ENCODE measurements around the gene PRMT7. TPM values are rescaled to one million over a fixed set of nuclear protein-coding genes. Genes with fewer than 3 reads are reported as not detected.

PRMT7 gene
- total and polyA plus RNA-seq, 2 donors = 57.9 to 65.5 TPM

DNA sequence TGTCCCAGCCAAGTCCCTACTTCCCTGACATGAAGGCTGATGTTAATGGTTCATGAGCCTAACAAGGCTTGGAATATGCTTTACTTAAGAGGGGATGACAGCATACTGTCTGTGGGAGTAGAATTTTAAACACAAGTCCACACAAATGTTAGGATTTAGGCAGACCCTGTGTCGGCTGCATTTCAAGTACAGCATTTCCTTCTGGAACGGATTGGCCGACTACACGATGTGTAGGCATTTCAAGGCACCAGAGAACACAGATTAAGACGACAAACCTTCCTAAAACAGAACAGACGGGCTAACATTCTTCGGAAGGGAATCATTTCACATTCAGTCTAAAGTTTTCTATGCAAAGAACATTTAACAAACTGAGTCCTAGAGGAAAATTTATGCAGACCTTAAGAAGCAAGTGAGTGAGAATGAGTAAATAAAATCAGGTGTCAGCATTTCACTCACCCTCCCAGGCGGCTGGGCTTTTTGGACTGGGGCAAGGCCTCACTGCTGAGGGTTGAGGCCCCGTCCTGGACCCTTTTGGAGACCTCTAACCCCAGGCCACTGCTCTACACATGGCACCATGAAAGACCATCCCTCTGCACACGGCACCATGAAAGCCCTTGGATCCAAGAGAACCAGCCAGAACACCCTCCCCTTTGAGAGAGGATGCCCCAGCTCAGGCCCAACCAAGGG lies 70.0 kb downstream of the PRMT7 start:
- Histone ChIP-seq H3K27me3 (ENCODE audit: control insufficient read depth in 2 of 2, insufficient read depth in 1 of 2, low read length in 1 of 2) (no peaks in the 10 kb centered on the region), H3K9me3 (ENCODE audit: control insufficient read depth in 2 of 2, insufficient read depth in 1 of 2, low read length in 1 of 2) (no peaks in the 10 kb centered on the region), H3K36me3 (ENCODE audit: control insufficient read depth in 2 of 2, insufficient read depth in 2 of 2, low read length in 1 of 2) (no peaks in the 10 kb centered on the region), H3K4me3 (ENCODE audit: low read length in 2 of 2) (peak overlapping the region; percentile 30 to 39), H3K27ac (ENCODE audit: low read depth in 1 of 2, low read length in 1 of 2) (peak overlapping the region; percentile 95 to 97), H3K4me1 (ENCODE audit: control insufficient read depth in 2 of 2, insufficient read depth in 2 of 2, low read length in 2 of 2) (peaks cover 89 to 97% of the 10 kb centered on the region in 2 donors)
- no peak for DNase-seq (ENCODE audit: low read depth in 6 of 9, low spot score in 9 of 9)
- WGBS = 93% methylated on average over 10 of the region's 10 CpGs

DNA sequence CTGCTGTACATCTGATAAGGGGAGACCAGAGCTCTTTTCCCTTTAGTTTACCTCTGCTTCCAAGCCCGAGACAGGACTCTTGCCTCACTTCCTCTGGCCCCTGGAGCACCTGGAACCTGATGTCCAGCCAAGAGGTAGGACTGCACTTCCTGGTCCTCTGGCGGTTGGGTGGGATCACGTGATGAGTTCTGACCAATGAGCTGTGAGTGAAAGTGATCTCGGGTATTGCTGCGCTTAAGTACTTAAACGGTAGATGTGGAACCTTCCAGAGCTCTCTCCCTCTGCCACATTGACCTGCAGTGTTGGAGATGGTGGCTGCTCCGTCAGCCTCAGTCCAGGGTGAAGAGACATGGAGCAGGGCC lies 70.5 kb downstream of the PRMT7 start:
- peak overlapping the region in 1 of 2 donors; percentile 39 for H3K4me3 ChIP-seq (ENCODE audit: low read length in 2 of 2)
- peaks cover 85 to 92% of the 10 kb centered on the region in 2 donors for H3K4me1 ChIP-seq (ENCODE audit: control insufficient read depth in 2 of 2, insufficient read depth in 2 of 2, low read length in 2 of 2)
- DNase-seq (ENCODE audit: low read depth in 6 of 9, low spot score in 9 of 9) = peak in 2 of 9 donors; percentile 44 to 61
- no peaks in the 10 kb centered on the region for H3K36me3 ChIP-seq (ENCODE audit: control insufficient read depth in 2 of 2, insufficient read depth in 2 of 2, low read length in 1 of 2)
- H3K9me3 ChIP-seq (ENCODE audit: control insufficient read depth in 2 of 2, insufficient read depth in 1 of 2, low read length in 1 of 2) = no peaks in the 10 kb centered on the region
- no peaks in the 10 kb centered on the region for H3K27me3 ChIP-seq (ENCODE audit: control insufficient read depth in 2 of 2, insufficient read depth in 1 of 2, low read length in 1 of 2)
- 96% methylated on average over 7 of the region's 7 CpGs for WGBS
- peak overlapping the region; percentile 62 to 97 for H3K27ac ChIP-seq (ENCODE audit: low read depth in 1 of 2, low read length in 1 of 2)

DNA sequence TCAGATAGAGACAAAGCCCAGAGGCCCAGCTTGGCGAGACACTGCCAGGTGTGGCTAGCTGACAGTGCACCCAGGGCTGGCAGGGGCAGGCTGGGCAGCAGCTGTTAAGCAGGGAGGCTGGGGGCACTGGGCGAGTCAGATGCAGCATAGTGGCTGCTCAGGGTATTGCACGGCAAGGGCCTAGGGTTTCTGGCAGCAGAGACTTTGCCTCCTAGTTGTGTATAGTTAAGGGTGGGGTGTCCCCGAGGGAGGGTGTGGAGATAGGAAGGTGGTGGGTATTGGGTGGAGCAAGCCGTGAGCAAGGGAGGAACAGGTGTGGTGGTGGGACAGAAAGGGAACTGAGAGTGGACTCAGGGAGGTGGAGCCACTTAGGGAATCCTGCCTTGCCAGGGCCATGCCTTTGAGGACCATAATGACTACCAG lies 71.5 kb downstream of the PRMT7 start:
- peak in 2 of 9 donors; percentile 75 to 83 for DNase-seq (ENCODE audit: low read depth in 6 of 9, low spot score in 9 of 9)
- H3K36me3 ChIP-seq (ENCODE audit: control insufficient read depth in 2 of 2, insufficient read depth in 2 of 2, low read length in 1 of 2) = no peaks in the 10 kb centered on the region
- H3K4me1 ChIP-seq (ENCODE audit: control insufficient read depth in 2 of 2, insufficient read depth in 2 of 2, low read length in 2 of 2) = peaks cover 76 to 89% of the 10 kb centered on the region in 2 donors
- no peaks in the 10 kb centered on the region for H3K27me3 ChIP-seq (ENCODE audit: control insufficient read depth in 2 of 2, insufficient read depth in 1 of 2, low read length in 1 of 2)
- peak overlapping the region in 1 of 2 donors; percentile 39 for H3K4me3 ChIP-seq (ENCODE audit: low read length in 2 of 2)
- WGBS = 44% methylated on average over 5 of the region's 5 CpGs
- H3K27ac ChIP-seq (ENCODE audit: low read depth in 1 of 2, low read length in 1 of 2) = peak overlapping the region; percentile 64 to 97
- no peaks in the 10 kb centered on the region for H3K9me3 ChIP-seq (ENCODE audit: control insufficient read depth in 2 of 2, insufficient read depth in 1 of 2, low read length in 1 of 2)

DNA sequence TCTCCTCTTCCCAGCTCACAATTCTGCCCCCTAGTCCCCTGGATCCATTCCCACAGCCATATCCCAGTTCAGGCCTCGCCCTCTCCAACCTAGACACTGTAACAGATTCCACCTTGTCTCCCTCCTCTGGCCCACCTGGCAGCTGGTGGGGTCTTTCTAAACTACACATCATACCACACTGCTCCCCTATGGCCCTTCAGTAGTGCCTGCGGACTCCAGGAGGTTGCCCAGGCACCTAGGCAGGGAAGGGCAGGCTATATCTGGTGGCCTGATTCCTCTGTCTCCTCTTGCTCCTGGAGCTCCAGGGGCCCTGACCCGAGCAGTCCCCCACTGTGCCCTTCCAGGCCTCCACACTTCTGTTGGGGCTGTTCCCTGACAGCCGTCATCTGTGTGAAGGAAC lies 73.0 kb downstream of the PRMT7 start:
- Histone ChIP-seq H3K27ac (ENCODE audit: low read depth in 1 of 2, low read length in 1 of 2) (peak overlapping the region in 1 of 2 donors; percentile 83), H3K27me3 (ENCODE audit: control insufficient read depth in 2 of 2, insufficient read depth in 1 of 2, low read length in 1 of 2) (no peaks in the 10 kb centered on the region), H3K4me3 (ENCODE audit: low read length in 2 of 2) (no peak overlapping the region), H3K36me3 (ENCODE audit: control insufficient read depth in 2 of 2, insufficient read depth in 2 of 2, low read length in 1 of 2) (no peaks in the 10 kb centered on the region), H3K4me1 (ENCODE audit: control insufficient read depth in 2 of 2, insufficient read depth in 2 of 2, low read length in 2 of 2) (peaks cover 60 to 82% of the 10 kb centered on the region in 2 donors), H3K9me3 (ENCODE audit: control insufficient read depth in 2 of 2, insufficient read depth in 1 of 2, low read length in 1 of 2) (no peaks in the 10 kb centered on the region)
- no peak for DNase-seq (ENCODE audit: low read depth in 6 of 9, low spot score in 9 of 9)
- WGBS = 97% methylated on average over 4 of the region's 4 CpGs

DNA sequence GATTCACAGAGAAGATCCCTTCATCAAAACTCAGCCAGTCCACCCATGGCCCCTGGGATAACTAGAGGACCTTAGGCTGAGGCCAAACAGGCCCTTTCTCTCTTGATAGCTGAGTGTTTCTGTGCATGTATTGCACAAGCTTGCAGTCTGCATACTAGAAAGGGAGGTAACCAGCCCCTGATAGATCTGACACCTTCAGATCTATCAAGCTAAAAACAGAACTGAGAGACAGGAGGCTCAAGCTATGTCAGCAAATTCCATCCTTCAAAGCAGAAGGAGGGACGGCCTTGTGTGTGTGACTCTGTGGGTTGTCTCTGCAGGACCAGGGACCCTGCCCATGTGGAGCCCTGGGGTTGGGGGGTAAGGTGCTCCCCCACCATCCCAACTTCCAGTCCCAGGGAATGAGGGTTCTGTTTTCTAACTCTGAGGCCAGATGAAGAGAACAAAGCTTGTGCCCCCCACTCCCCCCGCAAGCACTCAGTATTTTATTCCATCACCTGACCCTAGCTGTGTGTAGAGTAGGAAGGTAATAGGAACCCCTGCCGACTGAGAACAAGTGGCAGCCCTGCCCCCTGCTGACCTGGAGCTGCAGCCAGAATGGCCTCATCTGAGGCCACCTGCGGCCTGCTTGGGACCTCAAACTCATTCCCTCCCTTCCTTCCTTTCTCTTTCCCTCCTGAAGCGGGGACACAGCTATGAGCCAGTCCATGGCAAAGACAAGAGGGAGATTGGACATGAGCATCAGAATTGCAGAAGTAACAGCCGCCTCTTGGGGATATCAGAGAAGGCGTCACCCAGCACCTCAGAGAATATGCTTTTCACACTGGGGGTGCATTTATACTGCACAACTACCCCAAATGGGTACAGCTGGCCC lies 73.7 kb downstream of the PRMT7 start:
- WGBS = 74% methylated on average over 7 of the region's 7 CpGs
- peak overlapping the region in 1 of 2 donors; percentile 83 for H3K27ac ChIP-seq (ENCODE audit: low read depth in 1 of 2, low read length in 1 of 2)
- H3K27me3 ChIP-seq (ENCODE audit: control insufficient read depth in 2 of 2, insufficient read depth in 1 of 2, low read length in 1 of 2) = no peaks in the 10 kb centered on the region
- DNase-seq (ENCODE audit: low read depth in 6 of 9, low spot score in 9 of 9) = peak in 2 of 9 donors; percentile 24 to 59
- H3K4me1 ChIP-seq (ENCODE audit: control insufficient read depth in 2 of 2, insufficient read depth in 2 of 2, low read length in 2 of 2) = peaks cover 55 to 81% of the 10 kb centered on the region in 2 donors
- H3K36me3 ChIP-seq (ENCODE audit: control insufficient read depth in 2 of 2, insufficient read depth in 2 of 2, low read length in 1 of 2) = no peaks in the 10 kb centered on the region
- H3K9me3 ChIP-seq (ENCODE audit: control insufficient read depth in 2 of 2, insufficient read depth in 1 of 2, low read length in 1 of 2) = no peaks in the 10 kb centered on the region
- no peak overlapping the region for H3K4me3 ChIP-seq (ENCODE audit: low read length in 2 of 2)

DNA sequence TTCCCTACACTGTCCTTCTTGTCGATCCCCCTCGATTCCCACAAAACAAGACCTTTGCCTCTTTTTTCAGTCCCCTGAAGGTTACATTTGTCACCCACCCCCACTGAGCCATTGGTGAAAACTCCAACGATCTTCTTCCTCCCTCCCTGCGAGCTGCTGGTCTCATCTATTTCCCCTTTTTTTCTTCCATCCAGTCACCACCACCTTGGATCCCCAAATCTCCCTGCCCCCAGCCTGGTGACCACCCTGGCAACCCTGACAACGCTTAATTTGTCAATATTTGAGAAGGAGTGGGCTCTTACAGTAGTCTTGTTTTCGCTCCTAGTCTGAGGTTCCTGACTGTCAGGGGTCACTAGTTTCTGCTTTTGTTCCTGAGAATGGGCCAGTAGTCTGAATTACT lies 74.6 kb downstream of the PRMT7 start:
- 71% methylated on average over 6 of the region's 6 CpGs for WGBS
- no peak for DNase-seq (ENCODE audit: low read depth in 6 of 9, low spot score in 9 of 9)
- Histone ChIP-seq H3K36me3 (ENCODE audit: control insufficient read depth in 2 of 2, insufficient read depth in 2 of 2, low read length in 1 of 2) (no peaks in the 10 kb centered on the region), H3K4me1 (ENCODE audit: control insufficient read depth in 2 of 2, insufficient read depth in 2 of 2, low read length in 2 of 2) (peaks cover 47 to 81% of the 10 kb centered on the region in 2 donors), H3K27me3 (ENCODE audit: control insufficient read depth in 2 of 2, insufficient read depth in 1 of 2, low read length in 1 of 2) (no peaks in the 10 kb centered on the region), H3K9me3 (ENCODE audit: control insufficient read depth in 2 of 2, insufficient read depth in 1 of 2, low read length in 1 of 2) (no peaks in the 10 kb centered on the region), H3K4me3 (ENCODE audit: low read length in 2 of 2) (no peak overlapping the region), H3K27ac (ENCODE audit: low read depth in 1 of 2, low read length in 1 of 2) (no peak overlapping the region)

DNA sequence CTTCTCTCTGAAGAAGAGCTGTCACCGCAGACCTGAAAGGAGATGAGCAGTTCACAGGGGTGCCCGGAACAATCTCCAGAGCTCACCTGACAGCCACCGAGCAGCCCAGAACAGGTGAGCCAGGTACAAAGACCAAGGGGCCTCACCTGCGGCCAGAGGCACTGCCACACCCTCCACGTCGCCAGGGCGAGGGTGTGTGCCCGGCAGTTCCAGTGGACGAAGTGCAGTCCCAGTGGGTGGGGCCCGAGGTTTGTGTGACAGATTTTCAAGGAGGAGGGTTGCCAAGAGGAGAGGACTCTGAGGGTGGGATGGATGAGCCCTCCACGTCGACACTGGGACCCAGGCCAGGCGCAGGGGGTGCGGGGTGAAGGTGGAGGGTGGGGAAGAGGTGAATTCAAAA lies 75.8 kb downstream of the PRMT7 start:
- DNase-seq (ENCODE audit: low read depth in 6 of 9, low spot score in 9 of 9) = no peak
- no peak overlapping the region for H3K27ac ChIP-seq (ENCODE audit: low read depth in 1 of 2, low read length in 1 of 2)
- no peaks in the 10 kb centered on the region for H3K27me3 ChIP-seq (ENCODE audit: control insufficient read depth in 2 of 2, insufficient read depth in 1 of 2, low read length in 1 of 2)
- 93% methylated on average over 14 of the region's 14 CpGs for WGBS
- H3K36me3 ChIP-seq (ENCODE audit: control insufficient read depth in 2 of 2, insufficient read depth in 2 of 2, low read length in 1 of 2) = no peaks in the 10 kb centered on the region
- no peak overlapping the region for H3K4me3 ChIP-seq (ENCODE audit: low read length in 2 of 2)
- peaks cover 34 to 69% of the 10 kb centered on the region in 2 donors for H3K4me1 ChIP-seq (ENCODE audit: control insufficient read depth in 2 of 2, insufficient read depth in 2 of 2, low read length in 2 of 2)
- H3K9me3 ChIP-seq (ENCODE audit: control insufficient read depth in 2 of 2, insufficient read depth in 1 of 2, low read length in 1 of 2) = no peaks in the 10 kb centered on the region

DNA sequence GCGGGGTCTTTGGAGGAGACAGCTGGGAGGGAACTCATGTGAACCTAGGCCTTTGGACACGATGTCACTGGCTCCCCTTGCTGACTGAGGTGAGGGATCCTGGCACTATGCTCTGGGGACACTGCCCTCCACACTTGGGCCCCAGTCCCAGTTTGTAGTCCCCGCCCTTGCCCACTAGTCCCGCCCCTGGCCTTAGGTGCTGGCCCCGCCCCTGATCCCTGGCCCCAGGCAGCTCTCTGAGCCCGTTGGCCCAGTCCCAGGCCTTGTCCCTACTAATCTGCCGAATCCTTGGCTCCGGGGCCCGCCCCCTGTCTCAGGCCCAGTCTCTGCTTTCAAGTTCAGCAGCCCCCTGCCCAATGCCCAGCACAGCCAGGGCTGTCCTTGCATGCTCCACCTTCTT lies 76.5 kb downstream of the PRMT7 start:
- Histone ChIP-seq H3K36me3 (ENCODE audit: control insufficient read depth in 2 of 2, insufficient read depth in 2 of 2, low read length in 1 of 2) (no peaks in the 10 kb centered on the region), H3K4me1 (ENCODE audit: control insufficient read depth in 2 of 2, insufficient read depth in 2 of 2, low read length in 2 of 2) (peaks cover 28 to 62% of the 10 kb centered on the region in 2 donors), H3K27me3 (ENCODE audit: control insufficient read depth in 2 of 2, insufficient read depth in 1 of 2, low read length in 1 of 2) (no peaks in the 10 kb centered on the region), H3K4me3 (ENCODE audit: low read length in 2 of 2) (no peak overlapping the region), H3K27ac (ENCODE audit: low read depth in 1 of 2, low read length in 1 of 2) (no peak overlapping the region), H3K9me3 (ENCODE audit: control insufficient read depth in 2 of 2, insufficient read depth in 1 of 2, low read length in 1 of 2) (no peaks in the 10 kb centered on the region)
- no peak for DNase-seq (ENCODE audit: low read depth in 6 of 9, low spot score in 9 of 9)
- over 99% methylated on average over 9 of the region's 9 CpGs for WGBS

DNA sequence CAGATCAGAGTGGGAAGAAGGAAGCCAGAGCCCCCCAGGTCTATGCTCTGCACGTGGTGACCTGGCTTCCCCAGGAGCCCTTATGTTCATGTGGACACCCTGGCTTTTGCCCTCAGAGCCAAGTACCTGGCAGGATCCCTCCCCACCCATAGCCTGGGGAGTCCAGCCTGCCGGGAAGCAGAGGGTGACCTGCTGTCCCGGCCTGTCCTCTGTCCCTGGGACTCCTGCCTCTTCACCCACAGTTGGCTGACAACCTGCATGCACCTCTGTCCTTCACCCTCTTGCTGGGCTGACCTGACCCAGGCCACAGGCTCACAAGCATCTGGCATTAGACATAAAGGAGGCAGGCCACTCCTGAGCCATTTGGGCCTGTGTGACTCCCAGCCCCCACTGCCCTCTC lies 77.3 kb downstream of the PRMT7 start:
- DNase-seq (ENCODE audit: low read depth in 6 of 9, low spot score in 9 of 9) = no peak
- Histone ChIP-seq H3K9me3 (ENCODE audit: control insufficient read depth in 2 of 2, insufficient read depth in 1 of 2, low read length in 1 of 2) (peaks cover 0 to 2% of the 10 kb centered on the region in 2 donors), H3K27ac (ENCODE audit: low read depth in 1 of 2, low read length in 1 of 2) (no peak overlapping the region), H3K4me1 (ENCODE audit: control insufficient read depth in 2 of 2, insufficient read depth in 2 of 2, low read length in 2 of 2) (peaks cover 19 to 55% of the 10 kb centered on the region in 2 donors), H3K36me3 (ENCODE audit: control insufficient read depth in 2 of 2, insufficient read depth in 2 of 2, low read length in 1 of 2) (no peaks in the 10 kb centered on the region), H3K27me3 (ENCODE audit: control insufficient read depth in 2 of 2, insufficient read depth in 1 of 2, low read length in 1 of 2) (no peaks in the 10 kb centered on the region), H3K4me3 (ENCODE audit: low read length in 2 of 2) (no peak overlapping the region)
- WGBS = 96% methylated on average over 3 of the region's 3 CpGs

All from thymus (tissue), 11 donors.